IMR-90 (cell line): ENCODE measurements around the gene CNTLN.

Experiments used
- BHLHE40 ChIP-seq: fragments of 150-350 bp; IDR thresholded peaks from 2 replicates; pipeline ENCODE4 v1.6.1; 2016; ENCODE audit warnings: mild to moderate bottlenecking, low read depth, low read length
- CEBPB ChIP-seq: IDR thresholded peaks from 2 replicates; pipeline ENCODE4 v1.6.1; 2012; ENCODE audit warnings: low read depth, low read length, improper control_type of control experiment
- MAZ ChIP-seq: IDR thresholded peaks from 2 replicates; pipeline ENCODE4 v1.6.1; 2012; ENCODE audit warnings: low read depth, mild to moderate bottlenecking, low read length, improper control_type of control experiment, moderate library complexity, borderline replicate concordance
- POLR2A ChIP-seq: IDR thresholded peaks from 2 replicates; pipeline ENCODE4 v1.6.1; 2012; ENCODE audit warnings: mild to moderate bottlenecking, low read depth, low read length
- RAD21 ChIP-seq: IDR thresholded peaks from 2 replicates; pipeline ENCODE4 v1.6.1; 2012; ENCODE audit warnings: low read length, improper control_type of control experiment
- RFX5 ChIP-seq: IDR thresholded peaks from 2 replicates; pipeline ENCODE4 v1.8.0; 2012; ENCODE audit warnings: low read depth, mild to moderate bottlenecking, low read length, moderate library complexity
- SMC3 ChIP-seq: fragments of 150-350 bp; IDR thresholded peaks from 2 replicates; pipeline ENCODE4 v1.6.1; 2016; ENCODE audit warnings: low read depth, mild to moderate bottlenecking, antibody characterized with exemption, low read length, moderate library complexity
- TF ChIP-seq, protein P1 (sequence below): conservative IDR thresholded peaks from 2 replicates; pipeline ENCODE4 v1.5.1; 2012; ENCODE audit warnings: mild to moderate bottlenecking, low read depth, low read length, improper control_type of control experiment

DNA sequence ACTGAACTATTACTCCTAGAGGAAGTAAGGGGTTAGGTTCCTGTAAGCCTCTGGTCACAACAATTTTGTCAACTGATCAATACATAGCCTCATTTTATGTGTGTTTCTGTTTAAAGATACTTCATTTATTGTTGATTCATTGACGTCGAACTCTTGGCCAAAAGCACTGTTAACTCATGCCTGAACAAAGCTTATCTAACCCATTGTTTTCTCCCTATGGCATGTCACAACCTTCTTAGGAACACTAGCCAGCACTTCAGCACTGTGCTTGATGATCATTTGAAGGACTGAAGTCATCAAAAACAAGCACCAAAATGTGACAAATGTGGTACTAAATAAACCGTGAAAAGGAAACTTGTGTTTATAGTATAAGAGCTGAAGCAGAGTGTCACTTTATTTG, 13.5 kb downstream of the CNTLN start:
- no peak for TF ChIP-seq RAD21
- TF ChIP-seq BHLHE40: no peak
- TF ChIP-seq SMC3: no peak
- TF ChIP-seq, protein P1, sequence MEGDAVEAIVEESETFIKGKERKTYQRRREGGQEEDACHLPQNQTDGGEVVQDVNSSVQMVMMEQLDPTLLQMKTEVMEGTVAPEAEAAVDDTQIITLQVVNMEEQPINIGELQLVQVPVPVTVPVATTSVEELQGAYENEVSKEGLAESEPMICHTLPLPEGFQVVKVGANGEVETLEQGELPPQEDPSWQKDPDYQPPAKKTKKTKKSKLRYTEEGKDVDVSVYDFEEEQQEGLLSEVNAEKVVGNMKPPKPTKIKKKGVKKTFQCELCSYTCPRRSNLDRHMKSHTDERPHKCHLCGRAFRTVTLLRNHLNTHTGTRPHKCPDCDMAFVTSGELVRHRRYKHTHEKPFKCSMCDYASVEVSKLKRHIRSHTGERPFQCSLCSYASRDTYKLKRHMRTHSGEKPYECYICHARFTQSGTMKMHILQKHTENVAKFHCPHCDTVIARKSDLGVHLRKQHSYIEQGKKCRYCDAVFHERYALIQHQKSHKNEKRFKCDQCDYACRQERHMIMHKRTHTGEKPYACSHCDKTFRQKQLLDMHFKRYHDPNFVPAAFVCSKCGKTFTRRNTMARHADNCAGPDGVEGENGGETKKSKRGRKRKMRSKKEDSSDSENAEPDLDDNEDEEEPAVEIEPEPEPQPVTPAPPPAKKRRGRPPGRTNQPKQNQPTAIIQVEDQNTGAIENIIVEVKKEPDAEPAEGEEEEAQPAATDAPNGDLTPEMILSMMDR: no peak
- no peak for TF ChIP-seq CEBPB
- no peak for TF ChIP-seq MAZ
- TF ChIP-seq POLR2A: no peak
- no peak for TF ChIP-seq RFX5
